A673 (cell line): ENCODE results near the gene PARD3. TPM values are rescaled to one million over a fixed set of nuclear protein-coding genes. Genes with fewer than 3 reads are reported as not detected.

Experiments used
- BruUV-seq: library from RNA; stranded (reverse); fragments of 400-500 nt; replicated peaks from 2 replicates; lab custom pipeline; 2021; lab: Mats Ljungman, UMichigan
- CTCF ChIA-PET: fragments of 300-600 bp; sonication (Branson Sonifier 250); formaldehyde crosslinking; loops from one replicate; lab custom pipeline; 2022; ENCODE audit warnings: antibody characterized with exemption; lab: Charles Lee
- POLR2A ChIA-PET: fragments of 300-600 bp; sonication (Branson Sonifier 250); formaldehyde crosslinking; loops from one replicate; lab custom pipeline; 2022; ENCODE audit warnings: antibody characterized with exemption; ENCODE audit not compliant: low non-redundant PET; lab: Charles Lee
- DNase-seq: peaks from one replicate; pipeline ENCODE4 v3.0.0-alpha.2; 2015; ENCODE audit warnings: low spot score
- H3K27ac ChIP-seq: fragments of 200-600 bp; sonication (generic); 2 replicates; pipeline ENCODE4 v1.5.1; 2016; ENCODE audit warnings: mixed run types, low read depth, mild to moderate bottlenecking, mixed read lengths, antibody characterized with exemption, low read length; ENCODE audit not compliant: poor library complexity, severe bottlenecking
- H3K27me3 ChIP-seq: fragments of 200-600 bp; sonication (generic); replicated peaks from 2 replicates; pipeline ENCODE4 v1.6.1; 2017; ENCODE audit warnings: mixed run types, low read depth, mild to moderate bottlenecking, mixed read lengths, antibody characterized with exemption, low read length; ENCODE audit not compliant: insufficient read depth, poor library complexity
- H3K36me3 ChIP-seq: fragments of 200-600 bp; sonication (generic); 2 replicates; pipeline ENCODE4 v1.6.1; 2016; ENCODE audit warnings: mixed run types, mild to moderate bottlenecking, mixed read lengths, antibody characterized with exemption, low read length; ENCODE audit not compliant: insufficient read depth, poor library complexity, severe bottlenecking
- H3K4me1 ChIP-seq: fragments of 200-600 bp; sonication (generic); 2 replicates; pipeline ENCODE4 v1.6.1; 2017; ENCODE audit warnings: mixed run types, mild to moderate bottlenecking, mixed read lengths, antibody characterized with exemption, low read length; ENCODE audit not compliant: insufficient read depth, poor library complexity, severe bottlenecking
- H3K4me3 ChIP-seq: fragments of 200-600 bp; sonication (generic); 2 replicates; pipeline ENCODE4 v1.5.1; 2016; ENCODE audit warnings: low read depth, mixed run types, mild to moderate bottlenecking, mixed read lengths, low read length; ENCODE audit not compliant: poor library complexity, severe bottlenecking
- H3K9me3 ChIP-seq: fragments of 200-600 bp; sonication (generic); 2 replicates; pipeline ENCODE4 v1.6.1; 2016; ENCODE audit warnings: mixed run types, low read depth, mild to moderate bottlenecking, mixed read lengths, antibody characterized with exemption, low read length; ENCODE audit not compliant: poor library complexity, severe bottlenecking
- EZH2 ChIP-seq: fragments of 200-600 bp; sonication (generic); IDR thresholded peaks from 2 replicates; pipeline ENCODE4 v1.6.1; 2017; ENCODE audit warnings: borderline replicate concordance, low read depth, mild to moderate bottlenecking, mixed read lengths, antibody characterized with exemption, low read length; ENCODE audit not compliant: poor library complexity, severe bottlenecking
- intact Hi-C: fragments of 100-400 bp; cut with micrococcal nuclease; formaldehyde crosslinking; loops from one replicate; pipeline ENCODE4 v1.10.0; 2022; ENCODE audit not compliant: unreplicated experiment
- total RNA-seq: library from RNA; stranded (reverse); gene quantifications from 2 replicates; pipeline ENCODE4 v1.2.3, GENCODE V29; 2021
- TF ChIP-seq, protein P1 (sequence below): fragments of 300-800, 200-600 bp; sonication (generic); conservative IDR thresholded peaks from 2 replicates; pipeline ENCODE4 v1.5.1; 2017; ENCODE audit warnings: low read depth, mild to moderate bottlenecking, antibody characterized with exemption, low read length, moderate library complexity, mixed read lengths

The PARD3 gene
- total RNA-seq, 1 experiment from 2014 or later = 28.0 TPM

GRCh38 chr10:34337917-34338316 lies 477.2 kb downstream of the PARD3 start:
- Histone ChIP-seq H3K27me3 (no peaks in the 10 kb centered on the region), H3K9me3 (no peaks in the 10 kb centered on the region), H3K27ac (no peak overlapping the region), H3K4me3 (no peak overlapping the region), H3K4me1 (peaks cover 15% of the 10 kb centered on the region), H3K36me3 (no peaks in the 10 kb centered on the region)
- no peak for DNase-seq
- intact Hi-C loops = no loop called here
- TF ChIP-seq EZH2 = no peak
- TF ChIP-seq, protein P1, sequence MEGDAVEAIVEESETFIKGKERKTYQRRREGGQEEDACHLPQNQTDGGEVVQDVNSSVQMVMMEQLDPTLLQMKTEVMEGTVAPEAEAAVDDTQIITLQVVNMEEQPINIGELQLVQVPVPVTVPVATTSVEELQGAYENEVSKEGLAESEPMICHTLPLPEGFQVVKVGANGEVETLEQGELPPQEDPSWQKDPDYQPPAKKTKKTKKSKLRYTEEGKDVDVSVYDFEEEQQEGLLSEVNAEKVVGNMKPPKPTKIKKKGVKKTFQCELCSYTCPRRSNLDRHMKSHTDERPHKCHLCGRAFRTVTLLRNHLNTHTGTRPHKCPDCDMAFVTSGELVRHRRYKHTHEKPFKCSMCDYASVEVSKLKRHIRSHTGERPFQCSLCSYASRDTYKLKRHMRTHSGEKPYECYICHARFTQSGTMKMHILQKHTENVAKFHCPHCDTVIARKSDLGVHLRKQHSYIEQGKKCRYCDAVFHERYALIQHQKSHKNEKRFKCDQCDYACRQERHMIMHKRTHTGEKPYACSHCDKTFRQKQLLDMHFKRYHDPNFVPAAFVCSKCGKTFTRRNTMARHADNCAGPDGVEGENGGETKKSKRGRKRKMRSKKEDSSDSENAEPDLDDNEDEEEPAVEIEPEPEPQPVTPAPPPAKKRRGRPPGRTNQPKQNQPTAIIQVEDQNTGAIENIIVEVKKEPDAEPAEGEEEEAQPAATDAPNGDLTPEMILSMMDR = no peak
- POLR2A ChIA-PET = no interaction called here
- CTCF ChIA-PET = no interaction called here
- no TSS peak for BruUV-seq

GRCh38 chr10:34335960-34336690 lies 479.0 kb downstream of the PARD3 start:
- no peak for DNase-seq
- TF ChIP-seq, protein P1 = no peak
- TF ChIP-seq EZH2 = no peak
- ChIA-PET CTCF (no interaction called here), POLR2A (no interaction called here)
- H3K27me3 ChIP-seq = no peaks in the 10 kb centered on the region
- H3K36me3 ChIP-seq = no peaks in the 10 kb centered on the region
- no peaks in the 10 kb centered on the region for H3K9me3 ChIP-seq
- no peak overlapping the region for H3K4me3 ChIP-seq
- no peak overlapping the region for H3K27ac ChIP-seq
- H3K4me1 ChIP-seq = peaks cover 15% of the 10 kb centered on the region
- intact Hi-C loops = no loop called here
- BruUV-seq = no TSS peak

DNA sequence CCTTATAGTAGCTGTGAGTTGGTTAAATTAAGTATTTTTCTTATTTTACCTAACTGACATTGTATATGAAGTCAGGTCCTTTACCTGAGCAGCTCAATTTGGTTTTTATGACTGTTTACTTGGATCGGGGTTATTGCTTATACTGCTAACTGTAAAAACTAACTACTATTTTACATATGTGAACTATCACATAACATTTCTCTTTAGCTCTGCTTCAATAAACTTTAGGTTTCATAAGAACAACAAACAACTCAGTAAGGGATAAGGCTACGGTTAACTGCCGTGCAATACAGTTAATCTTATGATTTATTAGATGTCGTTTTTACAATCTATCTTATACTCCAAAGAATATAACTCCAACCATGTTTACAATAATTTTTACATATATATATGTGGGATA lies 480.2 kb downstream of the PARD3 start:
- H3K27me3 ChIP-seq = no peaks in the 10 kb centered on the region
- no peak overlapping the region for H3K4me3 ChIP-seq
- no TSS peak for BruUV-seq
- H3K4me1 ChIP-seq = peaks cover 4% of the 10 kb centered on the region
- H3K36me3 ChIP-seq = no peaks in the 10 kb centered on the region
- H3K9me3 ChIP-seq = no peaks in the 10 kb centered on the region
- TF ChIP-seq, protein P1 = no peak
- no peak for TF ChIP-seq EZH2
- ChIA-PET CTCF (no interaction called here), POLR2A (no interaction called here)
- H3K27ac ChIP-seq = no peak overlapping the region
- intact Hi-C loops = no loop called here
- DNase-seq = no peak
